Measurements from ENCODE around the gene RIMBP2.

The RIMBP2 gene

GRCh38 chr12:130484221-130484620 is 231.9 kb downstream of the RIMBP2 start:
- no peak for DNase-seq (ENCODE audit: low spot score)

DNA sequence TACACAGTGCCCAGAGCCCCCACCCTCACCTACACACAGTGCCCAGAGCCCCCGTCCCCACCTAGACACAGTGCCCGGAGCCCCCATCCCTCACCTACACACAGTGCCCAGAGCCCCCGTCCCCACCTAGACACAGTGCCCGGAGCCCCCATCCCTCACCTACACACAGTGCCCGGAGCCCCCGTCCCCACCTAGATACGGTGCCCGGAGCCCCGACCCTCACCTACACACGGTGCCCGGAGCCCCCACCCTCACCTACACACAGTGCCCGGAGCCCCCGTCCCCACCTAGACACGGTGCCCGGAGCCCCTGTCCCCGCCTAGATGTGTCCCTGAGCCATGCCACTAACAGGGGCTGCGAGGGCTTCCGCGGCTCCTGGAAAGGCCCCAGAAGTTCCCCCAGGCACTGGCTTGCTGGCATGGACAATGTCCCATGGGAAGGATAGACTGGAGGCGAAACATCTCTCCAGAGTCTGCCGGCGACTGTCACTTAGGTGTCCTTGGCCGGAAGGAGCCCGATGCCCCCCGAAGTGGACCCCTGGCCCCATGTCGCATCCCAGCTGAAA is 232.4 kb downstream of the RIMBP2 start:
- DNase-seq (ENCODE audit: low spot score): no peak

DNA sequence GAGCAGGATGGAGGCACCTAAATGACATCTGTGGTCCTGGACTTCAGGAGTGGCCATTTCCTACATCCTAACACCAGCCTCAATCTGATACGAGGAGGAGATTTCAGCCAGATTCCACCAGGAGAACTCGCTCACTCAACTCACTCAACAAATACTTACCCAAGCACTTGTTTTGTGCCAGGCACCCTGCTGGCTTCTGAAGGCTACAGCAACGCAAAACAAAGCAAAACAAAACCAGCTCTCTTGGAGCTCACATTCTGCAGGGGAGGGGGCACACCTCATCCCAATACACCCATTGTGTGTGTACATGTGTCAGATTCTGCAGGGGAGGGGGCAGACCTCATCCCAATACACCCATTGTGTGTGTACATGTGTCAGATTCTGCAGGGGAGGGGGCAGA is 233.7 kb downstream of the RIMBP2 start:
- no peak for DNase-seq (ENCODE audit: low spot score)

GRCh38 chr12:130481392-130481879 is 234.7 kb downstream of the RIMBP2 start:
- no peak for DNase-seq (ENCODE audit: low spot score)

GRCh38 chr12:130480887-130481286 is 235.2 kb downstream of the RIMBP2 start:
- no peak for DNase-seq (ENCODE audit: low spot score)

DNA sequence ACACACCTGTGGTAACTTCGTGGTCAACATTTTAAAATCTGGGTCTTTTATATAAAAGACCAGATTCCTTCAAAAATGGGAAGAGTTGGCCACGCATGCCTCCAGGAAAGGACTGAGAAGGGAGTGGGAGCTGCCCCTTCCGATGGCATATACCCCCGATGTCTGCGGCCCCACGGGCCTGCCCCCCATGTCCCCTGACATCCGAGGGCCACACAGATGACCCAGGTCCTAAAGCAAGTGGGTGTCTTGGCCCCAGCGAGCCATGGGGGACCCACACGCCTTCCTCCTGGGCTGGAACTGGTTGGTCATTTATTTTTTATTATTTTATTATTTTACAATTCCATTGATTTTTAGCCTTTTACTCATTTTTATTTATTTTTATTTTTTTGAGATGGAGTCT is 235.9 kb downstream of the RIMBP2 start:
- no peak for DNase-seq (ENCODE audit: low spot score)

GRCh38 chr12:130479401-130480125 is 236.5 kb downstream of the RIMBP2 start:
- no peak for DNase-seq (ENCODE audit: low spot score)

- DNase-seq (ENCODE audit: low spot score): no peak
Measured at GRCh38 chr12:130478786-130479185, 237.3 kb downstream of the RIMBP2 start.

DNA sequence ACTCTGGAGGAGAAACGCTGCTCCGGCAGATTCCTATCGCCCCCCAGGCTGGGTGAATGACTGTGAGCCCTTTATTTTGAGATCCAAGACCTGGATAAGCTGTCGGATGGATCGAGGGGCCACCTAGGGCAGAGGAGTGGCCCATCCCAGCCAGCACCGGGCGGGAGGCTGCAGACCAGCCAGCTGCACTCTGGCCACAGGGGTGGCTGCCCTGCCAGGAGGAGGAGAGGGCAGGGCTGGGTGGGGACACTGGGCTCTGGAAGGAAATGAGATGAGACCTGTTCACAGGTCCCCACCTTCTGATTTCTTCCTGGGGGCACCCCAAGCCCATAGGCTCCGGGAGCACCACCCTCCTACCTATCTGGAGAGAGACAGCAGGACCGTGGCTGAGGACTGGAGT is 238.4 kb downstream of the RIMBP2 start:
- no peak for DNase-seq (ENCODE audit: low spot score)

DNA sequence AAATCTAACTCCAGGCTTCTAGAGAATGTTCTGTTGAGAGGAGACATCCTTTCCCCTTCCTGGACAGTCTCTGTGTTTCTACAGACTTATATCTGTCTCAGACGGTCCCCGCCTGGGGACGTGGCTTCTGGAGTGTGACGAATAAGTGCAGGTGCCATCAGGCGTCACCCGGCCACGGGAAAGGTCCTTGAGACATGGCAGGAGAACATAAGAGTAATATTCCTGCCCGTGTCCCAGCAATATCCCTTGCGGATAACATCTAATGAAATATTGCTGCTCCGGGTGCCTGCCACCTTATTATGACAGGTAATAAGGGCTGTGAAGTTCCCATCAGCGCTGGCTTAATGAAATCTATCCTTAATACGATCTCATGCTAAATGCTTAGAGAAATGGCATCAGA is 238.8 kb downstream of the RIMBP2 start:
- DNase-seq (ENCODE audit: low spot score): no peak

DNA sequence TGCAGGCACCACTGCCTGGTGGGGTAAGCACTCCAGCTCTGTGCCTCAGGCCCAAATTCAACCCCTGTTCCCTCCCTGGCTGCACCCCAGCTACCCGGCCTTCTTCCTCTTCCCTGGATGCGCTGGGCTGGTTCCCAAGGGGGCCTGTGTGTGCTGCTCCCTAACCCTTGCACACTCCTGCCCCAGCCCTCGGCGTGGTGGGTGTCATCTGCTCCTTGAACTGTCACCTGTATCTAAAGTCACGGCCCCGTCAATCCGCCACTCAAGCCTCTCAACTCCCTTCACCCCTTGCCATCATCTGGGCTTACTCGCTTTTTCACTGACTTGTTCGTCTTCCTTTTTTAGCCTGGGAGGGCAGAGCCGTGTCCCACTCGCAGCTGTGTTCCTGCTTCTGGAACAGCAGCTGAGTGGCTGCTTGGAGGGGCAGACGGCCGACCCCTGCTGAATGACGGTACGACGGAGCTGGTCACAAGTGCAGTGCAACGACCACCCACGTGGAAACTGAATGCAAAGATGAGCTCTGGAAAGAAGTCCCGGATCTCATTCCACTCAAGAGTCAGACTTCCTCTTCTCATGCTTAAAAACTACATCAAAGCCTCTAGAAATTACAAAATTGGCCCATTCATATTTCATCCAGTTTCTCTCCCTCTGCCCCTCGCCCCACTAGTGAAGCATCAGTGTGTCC is 239.5 kb downstream of the RIMBP2 start:
- DNase-seq (ENCODE audit: low spot score): no peak

DNA sequence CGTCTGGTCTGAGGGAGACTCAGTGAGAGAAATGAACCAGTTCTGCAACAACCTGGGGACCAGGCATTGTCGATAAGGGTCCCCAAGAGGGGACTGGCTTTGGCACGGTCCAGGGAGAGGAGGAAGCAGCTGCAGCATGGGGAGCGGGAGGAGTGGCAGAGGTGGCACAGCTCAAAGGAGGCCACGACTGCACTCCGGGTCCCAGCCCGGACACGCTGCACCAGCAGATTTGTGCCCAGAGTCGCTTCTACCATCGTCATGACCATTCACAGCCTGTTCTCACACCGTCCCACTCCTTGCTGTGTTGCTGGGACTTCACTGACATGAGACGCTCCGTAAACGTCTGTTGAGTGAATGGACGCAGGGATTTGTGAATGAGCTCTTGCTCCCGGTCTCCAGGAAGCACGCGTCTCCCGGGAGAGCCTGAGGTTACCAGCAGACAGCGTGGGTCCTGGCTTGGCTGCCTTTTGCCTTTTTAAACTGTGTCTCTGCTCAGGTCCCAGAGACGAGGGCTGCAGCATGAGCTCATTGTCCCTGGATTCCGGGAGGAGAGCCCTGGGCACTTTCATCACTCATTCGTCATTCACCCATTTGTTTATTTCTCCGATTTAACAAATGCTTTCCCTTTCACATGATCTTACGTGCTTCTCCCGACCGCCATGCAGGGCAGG is 241.4 kb downstream of the RIMBP2 start:
- DNase-seq (ENCODE audit: low spot score): no peak

DNA sequence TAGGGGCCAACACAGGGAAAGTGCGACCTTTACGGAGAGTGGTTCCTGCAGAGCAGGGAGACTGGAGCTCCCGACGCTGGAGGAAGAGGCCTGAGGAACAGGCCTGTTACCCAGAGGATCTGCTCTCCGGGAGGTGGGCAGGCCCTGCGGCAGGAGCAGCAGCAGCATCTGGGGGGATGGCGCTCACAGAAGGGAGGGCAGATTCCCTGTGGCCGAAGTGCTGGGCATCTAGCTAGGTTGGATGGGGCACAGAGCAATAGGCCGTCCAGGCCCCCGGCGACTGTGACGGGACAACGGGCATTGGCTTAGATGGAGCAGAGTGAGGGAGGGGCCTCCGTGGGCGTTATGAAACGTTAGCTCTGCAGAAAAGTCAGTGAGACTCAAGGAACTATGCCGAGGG is 242.8 kb downstream of the RIMBP2 start:
- no peak for DNase-seq (ENCODE audit: low spot score)

DNA sequence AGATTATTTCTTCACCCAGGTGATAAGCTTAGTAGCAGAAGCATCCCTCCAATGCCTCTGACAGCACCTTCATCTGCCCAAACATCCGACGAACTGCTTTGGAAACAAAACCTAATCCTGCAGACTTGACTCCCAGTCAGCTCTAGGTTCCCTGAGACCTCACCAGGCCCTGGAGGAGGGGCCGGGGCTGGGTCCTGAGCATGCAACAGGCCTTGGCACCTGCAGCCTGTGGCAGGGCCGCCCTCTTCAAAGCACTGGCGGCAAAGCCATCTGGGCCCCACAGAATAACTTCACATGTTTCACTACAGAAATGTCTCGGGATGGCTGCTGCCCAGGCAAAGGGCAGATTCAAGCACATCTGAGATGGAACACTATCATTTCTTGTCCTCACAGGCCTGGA is 245.1 kb downstream of the RIMBP2 start:
- DNase-seq (ENCODE audit: low spot score): no peak

DNA sequence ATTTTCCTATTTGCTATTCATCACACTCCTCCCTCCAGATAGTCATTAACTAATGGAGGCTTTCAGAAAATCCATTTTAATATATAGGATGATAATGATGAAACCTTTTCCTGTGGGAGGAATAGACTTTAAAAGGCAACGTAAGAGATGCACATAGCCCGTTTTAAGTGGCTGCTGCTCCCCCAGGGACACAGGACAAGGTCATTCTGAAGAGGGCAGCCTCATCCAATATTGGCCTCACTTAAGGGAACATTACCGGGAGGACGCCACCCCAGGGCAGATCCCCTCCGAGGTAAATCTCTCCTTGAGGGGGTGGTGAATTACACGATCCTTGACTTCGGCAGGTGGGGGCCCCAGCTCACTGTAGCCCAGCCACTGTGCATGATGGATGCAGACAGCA is 246.5 kb downstream of the RIMBP2 start:
- DNase-seq (ENCODE audit: low spot score): no peak

DNA sequence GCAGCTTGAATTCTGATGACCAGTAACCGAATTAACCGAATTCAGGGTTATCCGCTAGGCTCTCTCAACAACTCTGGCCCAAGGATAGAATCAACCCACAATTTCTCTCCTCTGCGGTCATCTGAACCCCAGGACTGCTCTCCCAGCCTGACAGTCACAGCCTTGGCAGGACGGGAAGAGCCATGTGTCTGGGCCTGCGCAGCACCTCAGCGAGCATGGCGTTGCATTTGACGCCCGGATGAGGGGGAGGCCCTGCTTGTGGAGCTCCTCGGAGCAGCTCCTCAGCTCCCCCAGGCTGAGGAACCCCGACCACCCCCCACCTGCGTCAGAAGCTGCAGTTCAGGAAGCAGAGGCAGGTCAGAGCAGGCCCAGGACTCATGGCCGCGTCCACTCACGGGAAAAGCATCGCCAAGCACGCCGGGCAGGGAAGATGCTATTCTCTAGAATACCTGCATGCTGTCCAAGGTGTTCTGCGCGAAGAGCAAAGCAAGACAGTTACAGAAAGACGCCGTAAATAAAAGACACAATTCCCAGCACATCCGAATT is 247.3 kb downstream of the RIMBP2 start:
- no peak for DNase-seq (ENCODE audit: low spot score)

GRCh38 chr12:130468186-130468585 is 247.9 kb downstream of the RIMBP2 start:
- no peak for DNase-seq (ENCODE audit: low spot score)

- DNase-seq (ENCODE audit: low spot score): no peak
Measured at GRCh38 chr12:130465626-130466025, 250.5 kb downstream of the RIMBP2 start.

- no peak for DNase-seq (ENCODE audit: low spot score)
Measured at GRCh38 chr12:130465046-130465445, 251.1 kb downstream of the RIMBP2 start.

DNA sequence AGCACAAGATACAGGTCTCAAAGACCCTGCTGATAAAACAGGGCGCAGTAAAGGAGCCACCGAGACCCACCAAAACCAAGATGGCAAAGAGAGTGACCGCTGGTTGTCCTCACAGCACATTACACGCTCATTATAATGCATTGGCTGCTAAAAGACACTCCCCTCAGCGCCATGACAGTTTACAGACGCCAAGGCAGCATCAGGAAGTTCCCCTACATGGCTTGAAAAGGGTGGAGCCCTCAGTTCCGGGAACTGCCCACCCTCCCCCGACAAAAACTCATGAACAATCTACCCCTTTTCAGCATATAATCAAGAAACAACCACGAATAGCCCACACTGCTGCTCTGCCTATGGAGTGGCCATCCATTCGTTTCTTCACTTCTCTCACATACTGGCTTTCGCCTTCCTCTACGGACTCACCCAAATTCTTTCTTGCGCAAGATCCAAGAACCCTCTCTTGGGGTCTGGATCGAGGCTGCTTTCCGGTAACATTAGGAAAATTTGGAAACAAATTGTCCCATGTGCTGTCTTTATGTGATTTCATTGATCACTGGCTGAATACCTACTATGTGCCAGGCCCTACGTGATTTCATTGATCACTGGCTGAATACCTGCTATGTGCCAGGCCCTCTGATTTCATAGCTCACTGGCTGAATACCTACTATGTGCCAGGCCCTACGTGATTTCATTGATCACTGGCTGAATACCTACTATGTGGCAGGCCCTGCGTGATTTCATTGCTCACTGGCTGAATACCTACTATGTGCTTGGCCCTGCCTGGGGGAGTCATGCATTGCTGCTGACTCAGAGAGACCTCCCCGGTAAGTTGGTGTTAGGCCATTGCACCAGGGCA is 252.1 kb downstream of the RIMBP2 start:
- no peak for DNase-seq (ENCODE audit: low spot score)

DNA sequence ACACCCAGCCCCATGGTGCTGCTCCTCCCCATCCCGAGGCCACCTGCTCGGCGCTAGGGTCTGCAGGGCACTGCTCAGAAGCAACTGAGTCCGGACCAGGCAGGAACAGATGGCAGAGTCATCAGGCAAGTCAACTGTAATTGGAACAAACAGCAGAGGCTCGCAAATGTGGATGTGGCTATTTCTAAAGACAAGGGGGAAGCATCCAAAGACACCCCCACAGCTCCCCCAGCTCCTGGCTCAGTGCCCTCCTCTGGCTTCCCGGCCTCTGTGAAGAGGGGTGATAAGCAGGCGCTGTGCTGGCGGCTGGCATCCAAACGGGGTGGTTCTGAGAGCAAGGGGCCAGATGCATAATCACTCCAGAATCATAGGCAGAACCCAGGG is 252.8 kb downstream of the RIMBP2 start:
- no peak for DNase-seq (ENCODE audit: low spot score)

Data from GM03348 (cell line).